HuH-7 (cell line): ENCODE measurements around the gene ACOXL.
"Not testable (repeated sequence)": the region's sequence is repeated elsewhere in the genome, so short reads cannot be mapped to it uniquely, and the experiment has no call there.

Experiments used
- DNase-seq: peaks from one replicate; pipeline ENCODE4 v3.0.0; 2011; ENCODE audit warnings: low spot score

ACOXL gene

DNA sequence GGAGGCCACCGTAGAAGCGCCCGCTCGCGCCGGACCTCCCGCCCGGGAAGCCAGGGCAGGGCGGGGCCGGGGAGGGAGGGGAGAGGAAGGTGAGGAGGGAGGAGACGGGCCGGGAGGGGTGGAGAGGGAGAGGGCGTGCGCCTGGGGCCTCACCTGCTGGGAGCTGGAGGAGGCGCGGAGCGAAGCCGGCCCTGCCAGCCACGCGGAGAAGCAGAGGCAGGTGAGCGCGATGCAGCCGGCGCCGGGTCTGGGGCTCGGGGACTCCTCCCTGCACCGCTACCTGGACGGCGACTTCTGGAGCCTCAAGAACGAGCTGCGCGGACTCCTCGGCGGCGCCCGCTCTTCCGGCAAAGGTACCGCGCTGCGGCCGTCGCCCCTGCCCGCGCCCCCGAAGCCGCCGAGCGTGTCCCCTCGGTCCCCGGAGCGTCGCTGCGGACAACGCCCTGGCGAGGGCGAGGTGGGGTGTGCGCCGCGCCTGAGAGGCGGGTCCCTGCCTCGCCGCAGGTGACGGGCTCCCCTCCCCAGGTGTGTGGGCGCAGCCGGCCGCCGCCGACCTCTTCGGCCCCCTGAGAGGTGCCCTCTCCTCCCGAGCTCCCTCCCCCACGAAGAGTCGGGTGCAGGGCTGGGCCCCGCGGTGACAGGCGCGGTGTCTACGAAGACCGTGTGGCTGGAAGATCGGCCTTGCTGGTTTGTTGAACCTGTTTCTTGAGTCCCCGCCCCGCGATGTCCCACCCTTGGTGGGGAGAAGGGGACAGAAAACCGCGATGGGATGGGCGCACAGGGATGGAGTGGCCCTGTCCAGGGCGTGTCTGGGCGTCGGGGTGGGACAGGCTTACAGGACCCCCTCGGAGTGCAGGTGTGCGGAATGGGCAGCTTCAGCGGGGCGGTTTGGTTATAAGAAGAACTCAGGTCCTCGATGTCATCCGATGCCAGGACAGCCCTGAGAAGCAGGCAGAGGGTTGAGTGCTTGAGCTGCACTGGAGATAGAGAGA is at the start of gene ACOXL:
ACOXL (plus strand) TSS at position 152 of the 992 bp plus-strand sequence. CDS start 35,817 bp downstream, outside the sequence.
- DNase-seq = no peak

DNA sequence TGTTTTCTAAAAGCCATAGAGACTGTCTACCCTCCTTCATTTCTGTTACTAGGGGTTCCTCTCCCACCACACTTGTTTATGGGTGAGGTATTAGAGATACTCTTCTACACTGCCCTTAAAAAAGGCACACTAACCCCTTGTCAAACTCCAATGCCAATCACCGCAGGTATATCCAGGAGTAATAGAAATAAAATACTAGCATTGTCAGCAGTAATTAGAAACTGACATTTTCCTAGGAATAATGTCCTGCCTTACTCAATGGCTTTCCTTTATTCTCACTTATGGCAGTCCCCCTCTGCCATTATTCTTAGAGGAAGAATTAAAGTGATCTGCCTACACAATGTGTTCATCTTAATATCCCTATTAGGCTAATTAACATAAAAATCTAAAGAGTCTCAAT is 49.5 kb upstream of the ACOXL start:
- no peak for DNase-seq

DNA sequence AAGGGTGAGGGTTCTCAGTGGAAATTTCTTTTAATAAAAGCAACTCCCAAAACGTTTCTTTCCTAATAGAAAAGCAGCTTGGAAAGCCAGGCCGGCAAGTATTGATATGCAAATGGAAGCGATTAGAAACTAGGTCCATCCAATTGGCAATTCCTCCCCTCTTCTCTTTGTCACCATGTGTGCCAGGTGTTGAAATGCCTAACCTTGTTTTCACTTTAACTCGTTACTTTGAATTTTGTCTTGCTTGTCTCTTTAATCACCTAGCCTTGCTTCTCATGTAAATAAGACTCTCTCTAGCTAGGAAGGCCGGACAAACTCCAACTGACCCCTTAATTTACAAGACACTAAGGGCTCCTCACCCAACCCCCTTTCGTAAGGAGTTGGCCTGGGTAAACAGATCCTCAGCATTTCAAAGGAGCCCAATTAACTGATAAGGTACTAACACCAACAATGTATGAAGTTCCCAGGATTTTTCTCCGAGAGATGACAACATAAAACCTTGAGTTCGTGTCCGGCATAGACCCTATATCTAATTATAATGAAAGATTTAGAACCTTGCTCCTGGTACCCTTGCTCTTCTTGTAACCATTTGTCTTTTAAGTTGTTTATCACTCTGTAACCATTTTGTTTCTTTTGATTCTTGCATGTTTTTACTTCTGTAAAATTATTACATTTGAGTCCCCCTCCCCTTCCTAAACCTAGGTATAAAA is 44.4 kb upstream of the ACOXL start:
- DNase-seq = not testable (repeated sequence)

DNA sequence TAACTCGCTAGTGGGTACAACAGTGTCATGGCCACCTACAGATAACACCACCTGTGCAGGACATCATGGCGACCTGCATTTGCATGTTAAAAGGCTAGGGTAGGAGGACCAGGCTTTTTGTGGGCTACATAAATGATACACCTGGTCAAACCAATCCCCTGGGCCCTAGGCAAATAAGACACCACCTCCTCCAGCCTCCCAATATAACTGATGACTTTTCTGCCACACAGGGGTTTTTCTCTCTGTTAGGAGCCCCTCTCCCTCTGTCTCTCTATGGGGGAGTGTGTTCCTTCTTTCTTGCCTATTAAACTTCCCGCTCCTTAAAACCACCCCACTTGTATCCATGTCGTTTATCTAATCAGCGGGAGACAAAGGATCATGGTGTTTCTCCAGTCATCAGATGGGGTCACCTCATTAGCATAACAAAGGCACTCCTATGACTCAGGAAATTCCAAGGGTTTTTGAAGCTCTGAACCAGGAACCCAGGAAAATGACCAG is 43.7 kb upstream of the ACOXL start:
- no peak for DNase-seq

DNA sequence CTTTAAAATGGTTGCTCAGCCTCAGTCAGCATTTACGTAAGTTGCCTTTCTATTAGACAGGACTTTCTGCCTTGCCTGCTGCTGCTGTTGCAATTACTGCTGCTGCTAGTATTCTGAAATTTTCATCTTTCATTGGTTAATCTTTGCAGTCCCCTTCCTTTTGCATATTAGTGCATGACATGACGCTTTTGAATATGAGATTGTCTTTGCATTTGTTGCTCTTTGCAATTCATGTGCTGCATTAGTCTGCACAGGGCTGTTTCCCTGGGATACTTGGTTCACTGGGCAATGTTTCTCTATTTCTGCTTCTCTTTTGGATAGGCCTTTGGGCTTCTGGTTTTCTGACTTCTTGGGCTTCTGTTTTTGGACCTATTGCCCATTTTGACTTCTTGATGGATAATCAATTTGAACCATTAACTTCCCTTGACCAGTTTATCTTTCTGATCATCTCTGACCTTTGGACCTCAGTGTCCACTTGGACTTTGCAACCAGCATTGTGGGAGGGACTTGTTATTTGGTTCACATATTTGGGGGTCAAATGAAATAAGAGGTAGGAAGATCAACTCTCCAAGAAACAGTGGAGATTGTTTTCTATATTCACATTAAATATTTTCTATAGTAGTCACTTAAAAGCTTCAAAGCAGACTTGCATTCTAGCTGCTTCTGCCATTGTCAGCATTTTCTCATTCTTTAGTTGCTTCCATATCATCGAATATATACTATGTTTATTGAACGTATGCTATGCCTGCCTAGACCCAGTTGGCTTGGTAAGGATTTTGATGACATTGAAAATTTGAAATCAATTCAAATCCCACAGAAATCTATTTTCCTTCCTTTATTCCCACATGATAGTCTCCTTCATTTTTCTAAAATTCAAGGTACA is 42.0 kb upstream of the ACOXL start:
- no peak for DNase-seq

DNA sequence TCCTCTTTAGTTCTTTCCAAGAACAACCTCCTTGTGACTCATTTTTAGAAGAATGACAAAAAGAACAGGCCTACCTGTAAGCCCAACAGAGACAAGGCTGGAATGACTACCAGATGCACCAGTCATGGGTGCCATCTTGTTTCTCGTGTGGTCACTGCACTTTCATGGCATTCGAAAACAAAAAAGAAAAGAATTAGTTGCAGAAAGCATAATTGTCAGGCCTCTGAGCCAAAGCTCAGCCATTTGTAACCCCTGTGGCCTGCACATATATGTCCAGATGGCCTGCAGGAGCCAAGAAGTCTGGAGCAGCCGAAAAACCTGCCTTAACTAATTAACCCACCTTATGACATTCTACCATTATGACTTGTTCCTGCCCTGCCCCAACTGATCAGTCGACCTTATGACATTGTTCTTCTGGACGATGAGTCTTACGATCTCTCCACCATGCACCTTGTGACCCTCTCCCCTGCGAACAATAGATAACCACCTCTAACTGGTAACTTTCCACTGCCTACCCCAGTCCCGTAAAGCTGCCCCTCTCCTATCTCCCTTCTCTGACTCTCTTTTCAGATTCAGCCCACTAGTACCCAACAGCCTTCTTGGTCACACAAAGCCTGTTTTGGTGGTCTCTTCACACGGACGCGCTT is 40.6 kb upstream of the ACOXL start:
- no peak for DNase-seq

DNA sequence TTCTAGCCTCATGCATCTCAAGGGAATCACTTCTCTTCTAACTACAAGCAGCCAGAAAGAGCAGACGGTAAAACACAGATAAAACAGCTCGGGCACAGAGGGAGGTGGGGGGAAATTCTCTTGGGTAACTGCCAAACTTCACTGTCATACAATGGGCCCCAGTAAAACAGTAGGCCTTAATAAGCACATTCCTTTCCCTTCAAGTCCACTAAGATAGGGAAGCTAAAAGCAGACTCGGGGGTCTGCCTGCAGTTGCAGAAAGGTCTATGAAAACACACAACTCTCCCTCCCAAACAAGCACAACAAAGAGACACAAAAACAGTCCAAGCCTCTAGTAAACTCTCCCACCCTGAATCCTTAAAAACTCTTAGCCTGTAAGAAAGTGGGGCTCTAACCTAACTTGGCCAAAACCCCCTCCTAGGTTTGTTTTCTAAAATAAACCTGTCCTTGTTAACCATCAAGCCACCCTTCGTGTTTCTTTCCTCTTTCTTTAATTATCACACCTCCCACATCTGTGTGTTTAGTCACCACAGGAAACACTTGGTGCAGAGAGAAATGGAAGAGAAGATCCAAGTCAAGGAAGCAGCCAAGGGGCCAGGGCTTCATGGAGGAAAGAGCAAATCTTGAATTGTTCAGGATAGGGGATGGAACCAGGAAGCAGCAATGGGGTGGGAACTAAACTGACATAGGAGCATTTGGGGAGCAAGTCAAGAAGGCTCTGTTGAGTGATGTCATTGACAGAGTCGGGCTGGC is 37.1 kb upstream of the ACOXL start:
- DNase-seq = not testable (repeated sequence)

DNA sequence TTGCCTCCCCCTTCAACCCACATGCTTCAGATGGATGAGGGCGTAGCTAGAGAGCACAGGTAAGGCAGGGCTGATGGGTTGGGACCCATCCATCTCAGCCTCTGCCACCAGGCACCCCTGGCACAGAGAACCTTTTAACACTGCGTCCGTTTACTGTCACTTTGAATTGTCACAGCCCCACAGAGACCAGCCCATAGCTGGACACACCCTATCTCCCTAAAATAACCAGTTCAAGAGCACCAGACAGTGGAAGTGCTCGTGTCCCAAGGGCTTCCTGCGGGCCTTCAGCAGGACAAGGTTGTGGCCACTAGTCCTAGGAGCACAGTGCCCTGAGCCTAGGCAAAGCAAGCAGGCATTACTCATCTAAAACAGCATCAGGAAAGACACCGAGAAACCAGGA is 34.1 kb upstream of the ACOXL start:
- DNase-seq = not testable (repeated sequence)

DNA sequence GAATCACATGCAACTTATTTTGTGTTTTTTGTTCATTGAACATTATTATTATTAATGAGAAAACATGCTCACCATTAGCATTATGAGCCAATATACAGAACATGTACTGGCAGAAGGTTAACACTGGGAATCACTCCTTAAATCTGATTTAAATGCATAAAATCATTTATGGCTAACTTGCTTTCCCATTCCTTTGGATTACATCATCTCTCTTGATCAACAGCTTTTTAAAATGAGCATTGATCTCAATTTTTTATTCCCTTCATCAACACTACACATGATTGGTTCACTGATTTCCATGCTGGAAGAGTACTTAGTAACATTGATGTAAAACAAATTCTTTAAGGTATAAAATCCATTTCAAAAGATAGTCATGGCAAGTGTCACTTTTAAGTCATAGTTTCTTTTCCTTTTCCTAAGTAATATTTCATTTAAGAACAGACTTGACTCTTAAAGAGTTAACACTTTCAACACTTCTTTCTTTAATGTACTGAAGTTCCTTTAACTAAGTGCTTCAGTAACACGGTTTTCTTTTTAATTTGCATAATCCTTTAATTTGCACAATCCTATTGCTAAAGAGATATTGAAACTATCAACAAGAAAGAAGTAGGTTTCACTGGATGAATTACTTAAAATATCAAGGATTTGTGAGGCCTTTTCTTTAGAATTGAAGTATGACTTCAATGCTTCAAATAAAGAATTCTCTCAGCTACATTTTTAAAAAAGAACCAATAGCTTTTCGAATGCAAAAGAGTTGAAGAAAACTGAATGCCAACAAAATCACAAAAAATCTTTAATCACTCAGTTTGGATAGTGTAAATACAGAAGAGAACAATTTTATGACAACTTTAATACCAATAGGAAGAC is 29.6 kb upstream of the ACOXL start:
- DNase-seq = no peak

DNA sequence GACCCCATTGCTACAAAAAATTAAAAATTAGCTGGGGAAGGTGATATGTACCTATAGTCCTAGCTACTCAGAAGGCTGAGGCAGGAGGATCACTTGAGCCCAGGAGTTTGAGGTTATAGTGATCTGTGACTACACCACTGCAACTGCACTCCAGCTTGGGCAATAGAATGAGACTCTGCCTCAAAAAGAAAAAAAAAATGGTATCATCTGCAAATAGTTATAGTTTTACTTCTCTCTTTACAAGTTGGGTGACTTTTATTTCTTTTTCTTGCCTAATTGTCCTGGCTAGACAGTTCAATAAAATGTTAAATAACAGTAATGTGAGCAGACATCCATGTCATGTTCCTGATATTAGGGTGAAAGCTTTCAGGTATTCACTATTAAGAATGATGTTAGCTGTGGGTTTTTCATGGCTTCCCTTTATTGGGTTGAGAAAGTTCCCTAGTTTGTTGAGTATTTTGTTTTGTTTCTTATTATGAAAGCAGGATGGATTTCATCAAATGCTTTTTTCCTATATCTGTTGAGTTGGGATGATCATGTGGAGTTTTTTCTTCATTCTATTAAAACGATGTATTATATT is 24.9 kb upstream of the ACOXL start:
- DNase-seq = no peak

DNA sequence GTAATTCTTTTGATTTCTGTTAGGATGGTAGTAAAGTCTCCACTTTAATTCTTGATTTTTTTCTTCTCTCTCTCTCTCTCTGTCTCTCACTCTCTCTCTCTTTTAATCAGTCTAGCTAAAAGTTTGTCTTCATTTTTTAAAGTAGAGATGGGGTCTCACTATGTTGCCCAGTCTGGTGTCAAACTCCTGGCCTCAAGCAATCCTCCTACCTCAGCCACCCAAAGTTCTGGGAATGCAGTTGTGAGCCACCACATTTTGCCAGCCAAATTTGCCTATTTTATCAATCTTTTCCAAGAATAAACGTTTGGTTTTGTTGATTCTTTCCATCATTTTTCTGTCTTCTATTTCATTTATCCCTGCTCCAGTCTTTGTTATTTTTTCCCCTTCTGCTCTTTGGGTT is 23.9 kb upstream of the ACOXL start:
- DNase-seq = no peak

DNA sequence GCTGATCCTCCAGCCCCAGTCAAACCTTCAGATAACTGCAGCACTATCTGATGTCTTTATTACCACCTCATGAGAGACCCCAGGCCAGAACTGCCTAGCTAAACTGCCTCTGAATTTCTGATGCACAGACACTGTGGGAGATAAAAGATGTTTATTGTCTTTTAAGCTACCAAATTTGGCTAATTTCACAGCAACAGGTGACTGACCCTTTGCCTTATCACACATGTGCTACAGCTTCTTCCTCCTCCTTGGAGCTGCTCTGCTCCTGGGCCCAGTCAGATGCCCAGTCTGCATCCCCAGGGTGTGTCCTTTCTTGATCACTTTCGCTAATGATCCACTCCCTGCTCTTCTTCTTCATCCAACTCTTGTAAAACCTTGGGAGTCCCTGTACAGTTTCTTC is 19.6 kb upstream of the ACOXL start:
- no peak for DNase-seq

DNA sequence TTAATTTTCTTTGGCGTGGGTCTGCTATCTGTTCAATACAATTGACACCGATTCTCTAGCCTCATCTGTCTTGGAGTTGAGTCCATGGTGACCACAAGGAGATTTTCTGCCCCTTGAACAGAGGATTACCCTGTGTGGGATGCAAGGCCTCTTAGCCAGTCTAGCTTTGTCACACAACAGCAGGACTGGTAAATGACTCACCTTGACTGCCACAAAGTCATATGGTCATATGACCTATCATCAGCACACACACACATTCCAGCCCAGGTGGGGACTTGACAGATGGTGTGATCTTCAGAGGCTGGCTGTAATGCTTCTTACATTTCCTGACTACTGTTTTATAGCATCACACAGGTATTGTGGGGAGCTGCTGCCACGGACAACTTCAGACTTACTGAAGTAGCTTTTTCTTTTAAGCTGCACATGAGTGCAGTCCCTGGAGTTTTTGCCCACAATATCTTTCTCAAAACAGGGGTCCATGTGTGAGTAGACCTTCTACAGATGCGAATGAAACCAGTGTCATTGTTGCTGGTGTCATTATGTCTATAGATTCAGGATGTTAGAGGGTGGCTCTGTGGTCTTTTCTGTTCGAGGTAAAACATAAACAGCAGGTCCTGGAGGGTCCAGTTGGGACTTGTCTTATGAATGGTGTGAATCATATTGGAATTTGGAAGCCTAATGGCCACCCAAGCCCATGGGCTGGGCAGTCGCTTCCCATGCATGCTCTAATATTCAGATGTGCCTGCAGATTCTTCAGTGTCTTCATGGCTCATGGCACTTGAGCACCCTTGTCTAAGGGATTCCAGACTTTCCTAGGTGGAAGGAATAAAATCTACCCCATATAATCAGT is 18.6 kb upstream of the ACOXL start:
- no peak for DNase-seq

DNA sequence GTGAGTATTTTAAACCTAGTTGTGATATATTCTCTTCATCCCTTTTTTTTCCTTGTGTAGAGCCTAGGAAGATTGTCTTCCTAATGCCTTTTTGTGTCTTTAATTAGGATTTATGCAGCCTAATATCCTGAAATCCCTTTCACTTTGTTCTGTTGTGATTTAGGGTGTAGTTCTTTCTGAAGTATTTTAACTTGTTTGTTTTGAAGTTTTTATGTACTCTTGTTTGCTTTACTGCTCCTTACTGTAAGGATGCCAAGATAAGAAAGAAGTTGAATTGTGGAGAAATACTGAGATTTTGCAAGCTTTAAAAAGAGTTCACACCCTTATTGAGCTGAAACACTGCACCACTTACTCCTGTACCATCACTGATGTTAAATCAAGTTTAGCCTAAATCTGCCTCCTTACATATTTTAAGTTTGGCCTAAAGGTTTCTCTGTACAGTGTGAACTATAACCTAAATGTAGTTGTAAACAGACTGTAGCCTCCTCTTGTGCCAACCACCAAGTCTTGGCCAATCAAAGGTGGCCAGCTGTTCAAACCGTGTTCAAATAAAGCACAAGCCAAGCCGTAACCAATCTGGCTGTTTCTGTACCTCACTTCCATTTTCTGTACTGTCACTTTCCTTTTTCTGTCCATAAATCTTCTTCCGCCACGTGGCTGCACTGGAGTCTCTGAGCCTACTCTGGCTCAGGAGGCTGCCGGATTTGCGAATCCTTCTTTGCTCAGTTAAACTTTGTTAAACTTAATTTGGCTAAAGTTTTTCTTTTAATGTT is 17.7 kb upstream of the ACOXL start:
- DNase-seq = no peak

DNA sequence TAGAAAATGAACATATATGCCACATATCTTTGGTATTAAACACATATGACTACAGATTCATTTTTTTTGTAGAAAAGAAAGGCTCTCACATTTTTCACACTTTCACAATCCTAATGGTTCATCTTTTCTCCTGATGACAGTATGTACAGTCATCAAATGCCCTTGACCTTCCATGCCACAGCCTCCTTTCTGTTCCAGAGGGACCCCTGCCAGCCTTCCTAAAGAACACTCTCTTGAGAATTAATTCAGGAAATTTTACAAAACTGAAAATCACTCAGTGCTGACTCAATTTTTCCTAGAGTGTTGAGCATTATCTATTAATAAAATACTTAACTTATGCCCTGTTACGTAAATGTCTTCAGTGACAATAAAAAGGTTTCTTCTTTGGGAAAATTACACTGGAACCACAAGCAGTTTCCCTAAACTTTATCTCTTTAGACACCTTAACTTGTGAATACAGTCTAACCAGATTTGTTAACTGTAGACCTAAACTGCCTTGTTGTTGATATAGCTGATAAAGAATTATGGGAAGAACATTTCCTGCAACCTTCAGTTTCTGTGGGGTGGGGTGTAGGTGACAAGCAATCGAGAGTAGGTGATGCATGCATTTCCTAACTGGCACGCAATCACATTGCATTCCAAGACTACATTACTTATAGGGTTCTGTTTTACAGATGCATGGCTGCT is 15.3 kb upstream of the ACOXL start:
- DNase-seq = no peak

DNA sequence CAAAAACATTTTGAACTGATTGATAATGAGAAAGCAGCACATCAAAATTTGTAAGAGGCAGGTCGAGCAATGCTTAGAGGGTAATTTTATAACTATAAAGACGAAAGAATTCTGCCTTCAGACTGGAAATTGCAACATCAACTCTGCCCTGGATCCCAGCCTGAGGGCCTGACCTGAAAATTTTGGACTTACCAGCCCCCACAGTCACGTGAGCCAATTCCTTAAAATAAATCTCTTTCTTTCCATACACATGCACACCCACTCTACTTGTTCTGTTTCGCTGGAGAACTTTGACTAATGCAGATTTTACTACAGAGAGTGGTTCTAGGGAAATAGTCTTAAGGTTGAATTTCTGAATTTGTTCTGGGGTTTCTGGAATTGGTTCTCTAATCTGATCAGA is 14.6 kb upstream of the ACOXL start:
- DNase-seq = no peak

DNA sequence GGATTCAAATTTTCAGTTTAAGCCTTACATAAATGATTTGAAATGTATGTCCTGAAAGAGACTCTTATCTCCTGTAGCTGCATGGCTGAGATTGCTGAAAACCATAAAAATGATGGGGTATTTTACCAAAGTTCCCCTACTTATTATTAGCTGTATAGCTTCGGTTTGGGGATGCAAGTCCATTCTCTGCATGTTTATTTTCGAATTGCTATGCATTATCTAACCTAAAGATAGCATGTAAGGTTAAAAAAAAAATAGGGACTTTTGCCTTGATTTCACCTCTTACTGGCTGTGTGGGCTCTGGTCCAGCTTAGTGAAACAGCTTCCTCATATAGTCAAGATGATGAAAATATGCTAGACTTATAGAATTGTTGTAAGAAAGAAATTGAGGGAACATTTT is 14.0 kb upstream of the ACOXL start:
- DNase-seq = no peak
